ELR (cell line): ENCODE data around the gene TM9SF2.
"Not testable (repeated sequence)": the region's sequence is repeated elsewhere in the genome, so short reads cannot be mapped to it uniquely, and the experiment has no call there.

ENCODE experiments used
- DNase-seq: peaks from one replicate; pipeline ENCODE4 v3.0.0-alpha.2; 2015; ENCODE audit warnings: low read depth

Gene TM9SF2

GRCh38 chr13:99501184-99501847 lies at the start of gene TM9SF2:
TSS of gene TM9SF2 (plus strand) at chr13:99501472. CDS start at chr13:99501607, 135 bp downstream.
- DNase-seq, result peak; percentile 96

GRCh38 chr13:99454518-99455183 lies 46.6 kb upstream of the TM9SF2 start:
- DNase-seq, result no peak

GRCh38 chr13:99459099-99459850 lies 42.0 kb upstream of the TM9SF2 start:
- DNase-seq, result no peak

GRCh38 chr13:99460802-99461201 lies 40.5 kb upstream of the TM9SF2 start:
- DNase-seq, result not testable (repeated sequence)

GRCh38 chr13:99463646-99464397 lies 37.5 kb upstream of the TM9SF2 start:
- DNase-seq, result no peak

- DNase-seq, result no peak
Observed at GRCh38 chr13:99464441-99464949, 36.8 kb upstream of the TM9SF2 start.

GRCh38 chr13:99465454-99465853 lies 35.8 kb upstream of the TM9SF2 start:
- DNase-seq, result no peak

GRCh38 chr13:99467764-99468163 lies 33.5 kb upstream of the TM9SF2 start:
- peak; percentile 60 for DNase-seq

GRCh38 chr13:99469041-99469440 lies 32.2 kb upstream of the TM9SF2 start:
- no peak for DNase-seq

- DNase-seq, result no peak
Observed at GRCh38 chr13:99470027-99470426, 31.2 kb upstream of the TM9SF2 start.

- DNase-seq, result peak; percentile 37
Observed at GRCh38 chr13:99471221-99472121, 29.8 kb upstream of the TM9SF2 start.

GRCh38 chr13:99472122-99472440 lies 29.2 kb upstream of the TM9SF2 start:
- no peak for DNase-seq

GRCh38 chr13:99473515-99473914 lies 27.8 kb upstream of the TM9SF2 start:
- no peak for DNase-seq

GRCh38 chr13:99476648-99477047 lies 24.6 kb upstream of the TM9SF2 start:
- DNase-seq, result no peak

- DNase-seq, result no peak
Observed at GRCh38 chr13:99477493-99477892, 23.8 kb upstream of the TM9SF2 start.

GRCh38 chr13:99481366-99481765 lies 19.9 kb upstream of the TM9SF2 start:
- DNase-seq, result no peak

- DNase-seq, result peak; percentile 31
Observed at GRCh38 chr13:99484473-99484872, 16.8 kb upstream of the TM9SF2 start.

- DNase-seq, result no peak
Observed at GRCh38 chr13:99486996-99487395, 14.3 kb upstream of the TM9SF2 start.

GRCh38 chr13:99489028-99489427 lies 12.2 kb upstream of the TM9SF2 start:
- DNase-seq, result no peak

- not testable (repeated sequence) for DNase-seq
Observed at GRCh38 chr13:99491750-99492149, 9.5 kb upstream of the TM9SF2 start.
